OCI-LY3 (cell line): Measurements from ENCODE around the gene SAMD4B.

ENCODE experiments used
- H2AFZ ChIP-seq: fragments of 200-600, 300-600 bp; shearing (Covaris generic); 2 replicates; pipeline ENCODE4 v1.6.0; 2014; ENCODE audit warnings: antibody characterized with exemption, low read depth, low read length
- H3K27ac ChIP-seq: fragments of 200-600, 300-600 bp; sonication (generic); 2 replicates; pipeline ENCODE4 v1.5.1; 2014; ENCODE audit warnings: mild to moderate bottlenecking, low read length, moderate library complexity, mixed read lengths
- H3K27me3 ChIP-seq: fragments of 200-600, 300-600 bp; sonication (generic); 2 replicates; pipeline ENCODE4 v1.6.1; 2014; ENCODE audit warnings: low read depth, low read length, mixed read lengths
- H3K36me3 ChIP-seq: fragments of 200-600, 300-600 bp; sonication (generic); replicated peaks from 2 replicates; pipeline ENCODE3; 2014; ENCODE audit warnings: low read depth, low read length, mixed read lengths
- H3K4me1 ChIP-seq: fragments of 300-600, 200-600 bp; sonication (generic); 2 replicates; pipeline ENCODE4 v1.6.1; 2014; ENCODE audit warnings: low read length, mixed read lengths
- H3K4me2 ChIP-seq: fragments of 200-600, 300-600 bp; sonication (generic); 2 replicates; pipeline ENCODE4 v1.6.1; 2014; ENCODE audit warnings: low read length, mixed read lengths
- H3K4me3 ChIP-seq: fragments of 300-600, 200-600 bp; sonication (generic); 2 replicates; pipeline ENCODE4 v1.5.1; 2014; ENCODE audit warnings: antibody characterized with exemption, mild to moderate bottlenecking, low read length, moderate library complexity
- H3K79me2 ChIP-seq: fragments of 300-600, 200-600 bp; shearing (Covaris generic); 2 replicates; pipeline ENCODE4 v1.6.1; 2014; ENCODE audit warnings: mild to moderate bottlenecking, low read length, mixed read lengths
- H3K9ac ChIP-seq: fragments of 300-600, 200-600 bp; shearing (Covaris generic); 2 replicates; pipeline ENCODE4 v1.6.0; 2014; ENCODE audit warnings: mild to moderate bottlenecking, low read length, moderate library complexity
- H3K9me3 ChIP-seq: fragments of 200-600, 300-600 bp; shearing (Covaris generic); 2 replicates; pipeline ENCODE4 v1.6.1; 2014; ENCODE audit warnings: low read length, mixed read lengths; ENCODE audit not compliant: insufficient read depth
- H4K20me1 ChIP-seq: fragments of 200-600, 300-600 bp; sonication (generic); 2 replicates; pipeline ENCODE4 v1.6.1; 2016; ENCODE audit warnings: low read length, mixed read lengths; ENCODE audit not compliant: insufficient read depth
- EZH2phosphoT487 ChIP-seq: fragments of 200-600 bp; shearing (Covaris generic); IDR thresholded peaks from 2 replicates; pipeline ENCODE4 v1.6.1; 2018; ENCODE audit warnings: antibody characterized with exemption, mixed run types, low read depth
- TF ChIP-seq, protein P1 (sequence below): fragments of 200-600, 300-600 bp; sonication (generic); IDR thresholded peaks from 2 replicates; pipeline ENCODE4 v1.5.1; 2014; ENCODE audit warnings: antibody characterized with exemption, low read length, low read depth

Gene SAMD4B

DNA sequence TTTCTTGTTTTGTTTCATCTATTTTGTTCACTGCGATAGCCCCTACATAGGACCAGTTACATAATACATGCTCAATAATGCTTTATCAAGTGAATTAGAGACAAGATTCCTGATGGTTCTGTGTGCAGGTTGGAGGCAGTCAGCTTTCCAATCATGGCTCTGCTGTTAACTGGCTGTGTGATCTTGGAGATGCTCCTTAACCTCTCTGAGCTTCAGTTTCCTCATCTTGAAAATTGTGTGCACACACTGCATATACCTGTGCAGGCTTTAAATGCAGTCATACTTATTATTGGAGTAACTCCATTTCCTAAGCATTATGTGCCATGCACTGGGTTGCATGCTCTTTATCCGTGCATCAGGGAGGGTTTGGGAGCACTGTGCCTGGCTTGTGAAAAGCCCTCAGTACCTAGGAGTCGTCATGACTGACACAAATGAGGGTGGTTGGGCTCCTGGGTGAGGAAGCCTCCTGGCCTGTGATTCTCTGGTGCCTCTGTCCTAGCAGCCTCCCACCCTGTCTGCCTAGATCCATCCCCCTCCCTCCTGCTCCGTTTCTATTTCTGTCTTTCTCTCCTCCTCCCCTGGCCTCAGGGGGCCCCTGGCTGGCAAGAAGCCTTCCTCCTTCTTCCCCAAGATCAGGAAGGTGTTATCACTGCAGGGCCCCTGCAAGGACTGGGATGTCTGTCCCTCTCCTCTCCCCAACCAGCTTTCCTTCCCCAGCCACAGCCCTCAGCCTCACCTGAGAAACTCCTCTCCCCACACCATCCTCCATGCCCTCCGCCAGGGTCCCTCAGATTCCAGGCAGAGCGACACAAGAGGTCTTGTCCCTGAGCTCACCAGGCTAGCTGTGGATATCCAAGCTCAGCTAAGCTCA is 37.3 kb upstream of the SAMD4B start:
- Histone ChIP-seq H3K27ac (no peak overlapping the region), H2AFZ (no peak overlapping the region), H3K9me3 (no peaks in the 10 kb centered on the region), H3K36me3 (peaks cover 19% of the 10 kb centered on the region), H3K4me2 (no peak overlapping the region), H3K9ac (no peak overlapping the region), H3K4me3 (no peak overlapping the region), H3K27me3 (no peaks in the 10 kb centered on the region), H3K79me2 (no peaks in the 10 kb centered on the region), H3K4me1 (no peaks in the 10 kb centered on the region), H4K20me1 (no peaks in the 10 kb centered on the region)
- TF ChIP-seq EZH2phosphoT487: no peak
- TF ChIP-seq, protein P1, sequence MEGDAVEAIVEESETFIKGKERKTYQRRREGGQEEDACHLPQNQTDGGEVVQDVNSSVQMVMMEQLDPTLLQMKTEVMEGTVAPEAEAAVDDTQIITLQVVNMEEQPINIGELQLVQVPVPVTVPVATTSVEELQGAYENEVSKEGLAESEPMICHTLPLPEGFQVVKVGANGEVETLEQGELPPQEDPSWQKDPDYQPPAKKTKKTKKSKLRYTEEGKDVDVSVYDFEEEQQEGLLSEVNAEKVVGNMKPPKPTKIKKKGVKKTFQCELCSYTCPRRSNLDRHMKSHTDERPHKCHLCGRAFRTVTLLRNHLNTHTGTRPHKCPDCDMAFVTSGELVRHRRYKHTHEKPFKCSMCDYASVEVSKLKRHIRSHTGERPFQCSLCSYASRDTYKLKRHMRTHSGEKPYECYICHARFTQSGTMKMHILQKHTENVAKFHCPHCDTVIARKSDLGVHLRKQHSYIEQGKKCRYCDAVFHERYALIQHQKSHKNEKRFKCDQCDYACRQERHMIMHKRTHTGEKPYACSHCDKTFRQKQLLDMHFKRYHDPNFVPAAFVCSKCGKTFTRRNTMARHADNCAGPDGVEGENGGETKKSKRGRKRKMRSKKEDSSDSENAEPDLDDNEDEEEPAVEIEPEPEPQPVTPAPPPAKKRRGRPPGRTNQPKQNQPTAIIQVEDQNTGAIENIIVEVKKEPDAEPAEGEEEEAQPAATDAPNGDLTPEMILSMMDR: no peak

DNA sequence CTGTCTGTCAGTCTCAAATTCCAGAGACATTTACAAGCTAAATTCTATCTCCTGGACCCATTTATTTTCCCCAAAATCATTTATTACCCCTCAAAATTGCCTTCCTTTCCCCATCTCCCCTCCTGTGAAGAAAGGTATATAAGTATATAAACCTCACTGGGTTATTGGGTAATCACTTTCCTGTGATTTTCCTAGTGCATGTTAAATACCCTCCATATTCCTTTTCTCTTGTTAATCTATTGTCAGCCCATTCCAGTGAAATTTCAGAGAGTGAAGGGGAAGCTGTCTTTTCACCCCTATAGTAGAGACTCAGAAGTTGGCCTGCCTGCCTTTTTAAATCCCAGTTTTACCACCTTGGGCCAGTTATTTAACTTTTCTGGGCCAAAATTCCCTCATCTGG is 36.1 kb upstream of the SAMD4B start:
- no peak overlapping the region for H3K9ac ChIP-seq
- no peaks in the 10 kb centered on the region for H3K4me1 ChIP-seq
- peaks cover 19% of the 10 kb centered on the region for H3K36me3 ChIP-seq
- no peaks in the 10 kb centered on the region for H4K20me1 ChIP-seq
- no peak overlapping the region for H3K4me3 ChIP-seq
- TF ChIP-seq EZH2phosphoT487: no peak
- TF ChIP-seq, protein P1: no peak
- no peaks in the 10 kb centered on the region for H3K9me3 ChIP-seq
- H3K4me2 ChIP-seq: no peak overlapping the region
- no peak overlapping the region for H2AFZ ChIP-seq
- no peaks in the 10 kb centered on the region for H3K27me3 ChIP-seq
- H3K79me2 ChIP-seq: no peaks in the 10 kb centered on the region
- H3K27ac ChIP-seq: no peak overlapping the region

DNA sequence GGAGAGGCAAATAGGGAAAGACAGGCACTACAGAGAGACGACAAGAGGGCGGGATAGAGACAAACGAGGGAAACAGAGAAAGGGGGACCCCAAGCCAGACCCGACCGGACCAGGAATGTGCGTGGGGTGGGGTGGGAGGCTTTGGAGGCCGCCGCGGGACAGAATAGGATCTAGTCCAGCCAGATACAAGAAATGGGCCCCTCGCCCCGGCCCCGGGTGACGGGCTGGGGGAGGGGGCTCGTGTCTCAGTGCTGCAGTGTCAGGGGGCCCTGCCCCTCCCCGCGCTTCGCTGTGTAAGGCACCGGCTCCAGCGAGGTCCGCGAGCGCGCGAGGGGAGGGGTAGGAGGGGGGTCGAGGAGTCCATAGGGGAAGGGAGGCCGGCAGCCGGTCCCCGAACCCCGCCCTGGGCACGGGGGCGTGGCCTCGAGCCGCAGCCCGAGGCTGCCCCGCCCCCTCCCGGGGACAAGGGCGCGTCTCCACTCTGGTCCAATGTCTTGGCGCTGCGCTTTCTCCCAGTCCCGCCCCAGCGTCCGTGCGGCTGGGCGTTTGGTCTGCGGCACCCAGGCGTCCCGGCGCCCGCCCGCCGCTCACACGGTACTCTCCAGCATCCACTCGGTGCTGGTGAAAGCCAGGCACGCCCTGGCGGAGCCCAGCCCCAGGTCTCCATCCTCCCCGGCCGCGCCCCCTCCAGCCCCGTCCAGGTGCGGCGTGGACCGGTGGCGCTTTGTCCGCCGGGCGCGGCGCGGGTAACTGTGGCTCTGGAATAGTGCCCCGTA is 35.0 kb upstream of the SAMD4B start:
- peaks cover 19% of the 10 kb centered on the region for H3K36me3 ChIP-seq
- TF ChIP-seq EZH2phosphoT487: no peak
- TF ChIP-seq, protein P1: no peak

DNA sequence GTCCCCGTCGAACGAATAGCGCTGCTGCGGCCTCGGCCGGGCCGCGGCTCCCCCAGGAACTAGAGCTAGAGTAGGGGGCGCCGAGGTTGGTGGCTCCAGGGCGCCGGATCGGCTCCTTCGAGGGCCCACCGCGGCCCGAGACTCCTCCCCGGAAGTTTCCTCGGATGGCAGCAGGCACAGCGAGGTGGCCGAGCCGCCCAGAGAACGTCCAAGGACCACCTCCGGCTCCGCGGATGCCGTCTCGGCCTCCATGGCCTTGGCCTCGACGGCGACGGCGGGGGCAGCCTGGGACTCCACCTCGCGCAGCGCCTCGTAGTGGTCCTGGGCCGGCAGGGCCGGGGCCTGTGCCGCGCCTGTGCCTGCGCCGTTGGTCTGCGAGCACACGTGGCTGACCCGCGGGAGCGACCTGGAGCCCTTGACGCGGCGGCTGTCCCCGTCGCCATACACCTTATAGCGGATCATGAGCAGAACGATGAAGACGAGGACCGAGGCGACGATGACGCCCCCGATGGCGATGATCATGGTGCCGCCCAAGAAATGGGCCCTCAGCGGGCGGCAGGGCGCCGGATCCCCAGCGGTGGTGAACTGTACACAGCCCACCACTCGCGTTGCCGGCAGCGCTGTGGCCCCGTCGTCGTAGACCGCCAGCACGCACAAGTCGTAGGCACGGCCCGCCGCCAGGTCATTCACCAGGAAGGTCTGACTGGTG is 34.2 kb upstream of the SAMD4B start:
- no peak overlapping the region for H2AFZ ChIP-seq
- H3K27me3 ChIP-seq: no peaks in the 10 kb centered on the region
- no peak overlapping the region for H3K4me3 ChIP-seq
- no peak overlapping the region for H3K4me2 ChIP-seq
- H3K27ac ChIP-seq: no peak overlapping the region
- H3K9me3 ChIP-seq: no peaks in the 10 kb centered on the region
- H3K79me2 ChIP-seq: no peaks in the 10 kb centered on the region
- TF ChIP-seq, protein P1: no peak
- no peak for TF ChIP-seq EZH2phosphoT487
- peaks cover 19% of the 10 kb centered on the region for H3K36me3 ChIP-seq
- H4K20me1 ChIP-seq: no peaks in the 10 kb centered on the region
- no peaks in the 10 kb centered on the region for H3K4me1 ChIP-seq
- H3K9ac ChIP-seq: no peak overlapping the region

More for the DNA sequence above, 35.0 kb upstream of the SAMD4B start:
- no peaks in the 10 kb centered on the region for H3K4me1 ChIP-seq
- H3K27me3 ChIP-seq: no peaks in the 10 kb centered on the region
- no peaks in the 10 kb centered on the region for H4K20me1 ChIP-seq
- no peaks in the 10 kb centered on the region for H3K9me3 ChIP-seq
- H3K4me2 ChIP-seq: no peak overlapping the region
- H3K9ac ChIP-seq: no peak overlapping the region
- no peaks in the 10 kb centered on the region for H3K79me2 ChIP-seq
- H3K27ac ChIP-seq: no peak overlapping the region
- H2AFZ ChIP-seq: no peak overlapping the region
- no peak overlapping the region for H3K4me3 ChIP-seq
